ENCODE measurements around the gene YPEL2.

The YPEL2 gene

DNA sequence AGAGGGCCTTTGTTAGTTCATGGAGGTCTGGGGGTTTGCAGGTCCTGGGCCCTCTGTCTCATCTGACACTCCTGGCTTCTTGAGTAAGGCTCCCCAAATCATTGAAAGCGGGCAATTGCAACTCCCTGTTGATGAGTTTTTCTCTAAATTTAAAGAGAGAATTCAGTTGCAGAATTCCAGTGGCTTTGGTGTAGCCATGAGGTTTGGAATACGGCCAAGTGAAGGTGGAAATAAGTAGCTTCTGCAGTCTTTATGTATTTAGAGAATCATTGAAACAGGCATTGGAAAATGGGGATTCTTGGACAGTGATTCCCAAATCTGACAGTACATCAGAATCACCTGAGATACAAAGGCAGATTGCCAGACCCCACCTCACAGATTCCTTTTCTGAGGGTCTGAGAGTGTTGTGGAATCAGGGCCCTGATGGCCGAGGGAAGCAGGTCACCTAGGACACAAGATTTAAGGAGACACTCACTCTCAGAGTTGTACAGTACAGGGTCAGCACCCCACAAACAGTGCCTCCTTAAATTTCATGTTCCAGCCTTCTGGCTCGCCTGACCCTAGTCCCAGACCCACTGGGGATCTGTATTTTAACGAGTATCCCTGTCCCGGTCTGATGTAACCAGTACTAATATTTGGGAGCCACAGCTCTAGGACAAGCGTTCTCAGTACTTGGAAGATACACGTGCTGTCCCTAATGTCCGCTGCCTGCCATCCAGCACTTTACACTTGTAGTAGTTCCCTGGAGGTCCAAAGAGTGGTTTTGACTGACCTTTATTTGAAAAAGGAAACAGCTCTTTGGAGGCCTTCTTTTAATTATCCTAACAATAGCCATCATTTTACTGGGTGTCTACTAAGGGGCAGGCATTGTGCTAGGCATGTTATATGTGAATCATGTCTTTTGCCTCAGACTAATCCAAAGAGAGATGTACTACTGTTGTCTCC is 37.8 kb downstream of the YPEL2 start:
- DNase-seq (ENCODE audit: extremely low read depth, insufficient read length) = no peak
- TF ChIP-seq, protein P1, sequence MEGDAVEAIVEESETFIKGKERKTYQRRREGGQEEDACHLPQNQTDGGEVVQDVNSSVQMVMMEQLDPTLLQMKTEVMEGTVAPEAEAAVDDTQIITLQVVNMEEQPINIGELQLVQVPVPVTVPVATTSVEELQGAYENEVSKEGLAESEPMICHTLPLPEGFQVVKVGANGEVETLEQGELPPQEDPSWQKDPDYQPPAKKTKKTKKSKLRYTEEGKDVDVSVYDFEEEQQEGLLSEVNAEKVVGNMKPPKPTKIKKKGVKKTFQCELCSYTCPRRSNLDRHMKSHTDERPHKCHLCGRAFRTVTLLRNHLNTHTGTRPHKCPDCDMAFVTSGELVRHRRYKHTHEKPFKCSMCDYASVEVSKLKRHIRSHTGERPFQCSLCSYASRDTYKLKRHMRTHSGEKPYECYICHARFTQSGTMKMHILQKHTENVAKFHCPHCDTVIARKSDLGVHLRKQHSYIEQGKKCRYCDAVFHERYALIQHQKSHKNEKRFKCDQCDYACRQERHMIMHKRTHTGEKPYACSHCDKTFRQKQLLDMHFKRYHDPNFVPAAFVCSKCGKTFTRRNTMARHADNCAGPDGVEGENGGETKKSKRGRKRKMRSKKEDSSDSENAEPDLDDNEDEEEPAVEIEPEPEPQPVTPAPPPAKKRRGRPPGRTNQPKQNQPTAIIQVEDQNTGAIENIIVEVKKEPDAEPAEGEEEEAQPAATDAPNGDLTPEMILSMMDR (IDR thresholded peaks at IDR 0.05; ENCODE audit: insufficient read depth, low read length, poor library complexity, severe bottlenecking) = no peak
- no peaks in the 10 kb centered on the region for H3K27me3 ChIP-seq (replicated peaks; ENCODE audit: control insufficient read depth, insufficient read depth, low read length)
- no peak overlapping the region for H3K4me3 ChIP-seq (replicated peaks; ENCODE audit: low read depth, low read length)
- no peaks in the 10 kb centered on the region for H3K36me3 ChIP-seq (ENCODE audit: control insufficient read depth, insufficient read depth, low read length)

DNA sequence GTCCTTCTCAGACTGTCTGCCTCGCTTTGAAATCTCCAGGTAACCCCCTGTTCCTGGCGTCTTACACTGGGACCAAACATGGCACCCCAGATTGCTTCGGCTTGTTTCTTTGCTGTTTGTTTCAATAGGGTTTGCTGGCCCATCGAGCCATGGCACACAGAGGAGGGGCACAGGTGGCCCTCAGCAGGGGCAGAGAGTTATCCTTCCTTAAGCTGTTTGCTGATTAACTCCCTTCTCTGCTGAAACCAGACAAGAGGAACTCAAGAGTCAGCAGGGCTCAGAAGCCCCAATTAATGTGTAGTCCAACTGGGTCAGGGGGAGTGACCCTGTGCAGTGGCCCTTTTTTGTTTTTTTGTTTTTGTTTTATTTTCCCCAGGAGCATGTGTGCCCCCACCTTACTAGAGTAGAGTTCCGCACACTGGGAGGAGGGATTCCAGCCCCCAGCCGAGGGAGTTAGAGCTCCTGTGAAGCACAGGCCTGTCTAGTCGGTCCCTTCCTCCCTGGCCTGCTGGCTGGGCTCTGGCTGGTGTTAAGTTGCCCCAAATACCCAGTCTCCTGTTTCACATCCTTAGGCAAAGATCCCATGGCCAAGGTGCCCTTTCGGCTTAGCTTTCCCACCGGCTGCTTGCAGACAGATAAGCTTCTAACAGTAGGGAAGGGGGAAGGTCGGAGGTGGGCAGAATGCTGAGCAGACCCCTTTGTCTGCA is 39.3 kb downstream of the YPEL2 start:
- TF ChIP-seq, protein P1 (IDR thresholded peaks at IDR 0.05; ENCODE audit: insufficient read depth, low read length, poor library complexity, severe bottlenecking) = no peak
- DNase-seq (ENCODE audit: extremely low read depth, insufficient read length) = no peak

DNA sequence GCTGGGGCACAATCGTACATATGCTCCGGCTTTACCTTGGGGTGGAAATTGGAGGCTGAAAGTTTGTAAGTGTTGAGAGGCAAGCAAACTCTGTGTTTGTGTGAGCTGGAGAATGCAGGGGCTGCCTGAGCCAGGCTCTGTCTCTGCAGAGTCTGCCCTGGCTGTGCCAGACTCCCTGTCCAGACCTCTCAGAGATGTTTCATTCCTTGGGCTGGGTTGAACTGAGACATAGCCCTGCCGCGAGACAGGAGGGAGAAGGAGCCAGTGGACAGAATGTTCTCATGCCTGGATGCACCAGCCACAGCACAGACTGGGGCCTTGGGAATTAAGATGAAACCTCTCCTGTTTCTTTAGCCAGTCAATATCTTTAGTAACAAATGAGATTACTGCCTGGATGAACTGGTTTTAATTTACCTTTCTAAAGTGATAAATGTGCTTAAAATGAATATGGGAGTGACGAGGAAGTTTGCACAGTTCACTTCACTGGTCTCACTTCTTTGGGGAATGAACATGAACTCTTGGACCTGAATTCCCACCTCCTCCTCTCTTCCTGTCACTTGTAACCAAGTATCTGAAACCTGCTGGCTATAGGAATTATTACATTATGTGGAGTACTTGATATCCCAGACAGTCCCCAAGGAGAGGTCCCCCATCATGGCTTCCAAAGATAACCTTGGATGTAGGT is 40.1 kb downstream of the YPEL2 start:
- no peaks in the 10 kb centered on the region for H3K36me3 ChIP-seq (ENCODE audit: control insufficient read depth, insufficient read depth, low read length)
- no peak for DNase-seq (ENCODE audit: extremely low read depth, insufficient read length)

More for the DNA sequence above, 39.3 kb downstream of the YPEL2 start:
- Histone ChIP-seq H3K36me3 (ENCODE audit: control insufficient read depth, insufficient read depth, low read length) (no peaks in the 10 kb centered on the region), H3K27me3 (replicated peaks; ENCODE audit: control insufficient read depth, insufficient read depth, low read length) (no peaks in the 10 kb centered on the region), H3K4me3 (replicated peaks; ENCODE audit: low read depth, low read length) (no peak overlapping the region)

DNA sequence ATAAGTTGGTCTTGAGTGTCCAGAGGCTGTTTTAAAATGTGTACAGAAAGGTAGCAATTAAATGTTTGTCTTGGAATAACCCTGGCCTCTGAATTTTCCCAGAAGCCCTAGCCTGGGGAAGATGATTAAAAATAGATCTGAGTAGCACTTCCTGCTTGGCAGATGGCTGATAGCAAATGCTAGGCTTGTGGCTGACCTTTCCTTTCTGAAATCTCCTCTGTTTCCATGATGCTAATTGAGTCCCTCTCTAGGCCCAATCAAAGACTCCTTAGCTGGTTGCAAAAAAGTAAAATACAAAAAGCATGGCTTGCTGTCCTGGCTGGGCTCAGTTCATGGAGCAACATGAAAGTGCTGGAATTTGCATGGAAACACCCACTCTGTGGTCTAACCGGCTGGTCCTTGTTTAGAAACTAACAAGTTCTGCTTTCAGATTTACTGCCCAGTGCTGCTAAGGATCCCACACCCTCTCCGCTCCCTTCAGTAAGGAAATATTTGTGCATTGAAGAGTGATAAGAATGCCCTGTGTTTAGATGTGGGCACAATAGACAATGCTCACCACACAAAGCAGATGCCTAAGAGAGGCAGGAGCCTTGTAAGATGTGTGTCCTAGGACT is 40.8 kb downstream of the YPEL2 start:
- Histone ChIP-seq H3K4me3 (replicated peaks; ENCODE audit: low read depth, low read length) (peak overlapping the region; percentile 23; the same call in 1 of the 2 replicates), H3K27me3 (replicated peaks; ENCODE audit: control insufficient read depth, insufficient read depth, low read length) (no peaks in the 10 kb centered on the region), H3K36me3 (ENCODE audit: control insufficient read depth, insufficient read depth, low read length) (no peaks in the 10 kb centered on the region)
- TF ChIP-seq, protein P1 (IDR thresholded peaks at IDR 0.05; ENCODE audit: insufficient read depth, low read length, poor library complexity, severe bottlenecking) = no peak
- DNase-seq (ENCODE audit: extremely low read depth, insufficient read length) = peak; percentile 30

More for the DNA sequence above, 40.1 kb downstream of the YPEL2 start:
- H3K4me3 ChIP-seq (replicated peaks; ENCODE audit: low read depth, low read length) = no peak overlapping the region
- TF ChIP-seq, protein P1 (IDR thresholded peaks at IDR 0.05; ENCODE audit: insufficient read depth, low read length, poor library complexity, severe bottlenecking) = no peak
- H3K27me3 ChIP-seq (replicated peaks; ENCODE audit: control insufficient read depth, insufficient read depth, low read length) = no peaks in the 10 kb centered on the region

GRCh38 chr17:59373882-59374495 is 42.5 kb downstream of the YPEL2 start:
- H3K27me3 ChIP-seq (replicated peaks; ENCODE audit: control insufficient read depth, insufficient read depth, low read length) = no peaks in the 10 kb centered on the region
- H3K36me3 ChIP-seq (ENCODE audit: control insufficient read depth, insufficient read depth, low read length) = no peaks in the 10 kb centered on the region
- TF ChIP-seq, protein P1 (IDR thresholded peaks at IDR 0.05; ENCODE audit: insufficient read depth, low read length, poor library complexity, severe bottlenecking) = no peak
- H3K4me3 ChIP-seq (replicated peaks; ENCODE audit: low read depth, low read length) = no peak overlapping the region
- DNase-seq (ENCODE audit: extremely low read depth, insufficient read length) = no peak
